ENCODE data around the gene TEKT2. TPM values are rescaled to one million over a fixed set of nuclear protein-coding genes. Genes with fewer than 3 reads are reported as not detected.

TEKT2 gene
- total RNA-seq, 1 experiment from 2014 or later = not detected

GRCh38 chr1:36088577-36089392 is 4.9 kb downstream of the TEKT2 start, which contains the start of gene ADPRS:
Gene ADPRS, plus strand, starts transcription at chr1:36088892. Its CDS starts 13 bp downstream, at chr1:36088905.
- no peaks in the 10 kb centered on the region for H3K4me1 Mint-ChIP-seq (ENCODE audit: insufficient read depth, unreplicated experiment)
- peak within 1 kb of the TSS; percentile 82 for H3K27ac Mint-ChIP-seq (ENCODE audit: low read depth, unreplicated experiment)
- peak within 1 kb of the TSS; percentile 75 for H3K4me3 Mint-ChIP-seq (ENCODE audit: unreplicated experiment)
- no peaks in the 10 kb centered on the region for H3K9me3 Mint-ChIP-seq (ENCODE audit: unreplicated experiment)
- H3K27me3 Mint-ChIP-seq (ENCODE audit: insufficient read depth, unreplicated experiment) = no peaks in the 10 kb centered on the region
- DNase-seq (ENCODE audit: unreplicated experiment) = peak; percentile 82
- no TSS peak for BruUV-seq (replicated peaks)
- POLR2A ChIA-PET = interaction anchor here (0.6 to 1.6 kb wide), 7 partner anchors 54 to 279 kb away, joined by 3 to 6 read pairs (median 4); partner anchors contain the start of gene TRAPPC3
- CTCF ChIA-PET = interaction anchor here (0.6 to 0.9 kb wide), 4 partner anchors 36 to 378 kb away, joined by 3 to 4 read pairs (median 4); no protein-coding TSS in a partner anchor
- peak; percentile 99 for TF ChIP-seq CTCF (IDR thresholded peaks at IDR 0.05; ENCODE audit: unreplicated experiment)
- intact Hi-C loops (cut with micrococcal nuclease) = loop anchor here (2.0 kb wide), 1 partner anchor 158 kb away; the partner anchor contains the start of gene AGO3
- peaks cover 24% of the 10 kb centered on the region for H3K36me3 Mint-ChIP-seq (ENCODE audit: insufficient read depth, unreplicated experiment)

- TSS peak; percentile 70 for BruUV-seq (replicated peaks)
- peak overlapping the region; percentile 75 for H3K4me3 Mint-ChIP-seq (ENCODE audit: unreplicated experiment)
- peak overlapping the region; percentile 82 for H3K27ac Mint-ChIP-seq (ENCODE audit: low read depth, unreplicated experiment)
- peaks cover 24% of the 10 kb centered on the region for H3K36me3 Mint-ChIP-seq (ENCODE audit: insufficient read depth, unreplicated experiment)
- ChIA-PET CTCF (interaction anchor here (0.6 to 2.1 kb wide), 4 partner anchors 10 to 377 kb away, joined by 4 to 8 read pairs (median 6); no protein-coding TSS in a partner anchor), POLR2A (interaction anchor here (0.6 to 1.6 kb wide), 7 partner anchors 55 to 280 kb away, joined by 3 to 6 read pairs (median 4); partner anchors contain the start of gene TRAPPC3)
- H3K4me1 Mint-ChIP-seq (ENCODE audit: insufficient read depth, unreplicated experiment) = no peaks in the 10 kb centered on the region
- intact Hi-C loops (cut with micrococcal nuclease) = loop anchor here (2.0 kb wide), 1 partner anchor 159 kb away; the partner anchor contains the start of gene AGO3
- no peak for TF ChIP-seq CTCF (IDR thresholded peaks at IDR 0.05; ENCODE audit: unreplicated experiment)
- H3K9me3 Mint-ChIP-seq (ENCODE audit: unreplicated experiment) = no peaks in the 10 kb centered on the region
- no peaks in the 10 kb centered on the region for H3K27me3 Mint-ChIP-seq (ENCODE audit: insufficient read depth, unreplicated experiment)
- DNase-seq (ENCODE audit: unreplicated experiment) = peak; percentile 30
Measured at GRCh38 chr1:36089393-36090121, 5.7 kb downstream of the TEKT2 start.

- no peak overlapping the region for H3K27ac Mint-ChIP-seq (ENCODE audit: low read depth, unreplicated experiment)
- no peak overlapping the region for H3K4me3 Mint-ChIP-seq (ENCODE audit: unreplicated experiment)
- intact Hi-C loops (cut with micrococcal nuclease) = no loop called here
- ChIA-PET POLR2A (interaction anchor here (0.7 kb wide), 1 partner anchor 275 kb away, joined by 5 read pairs; no protein-coding TSS in a partner anchor), CTCF (interaction anchor here (1.3 to 2.1 kb wide), 2 partner anchors 9 to 154 kb away, joined by 7 to 8 read pairs; no protein-coding TSS in a partner anchor)
- no TSS peak for BruUV-seq (replicated peaks)
- H3K27me3 Mint-ChIP-seq (ENCODE audit: insufficient read depth, unreplicated experiment) = no peaks in the 10 kb centered on the region
- H3K4me1 Mint-ChIP-seq (ENCODE audit: insufficient read depth, unreplicated experiment) = no peaks in the 10 kb centered on the region
- no peak for TF ChIP-seq CTCF (IDR thresholded peaks at IDR 0.05; ENCODE audit: unreplicated experiment)
- H3K36me3 Mint-ChIP-seq (ENCODE audit: insufficient read depth, unreplicated experiment) = peaks cover 24% of the 10 kb centered on the region
- no peak for DNase-seq (ENCODE audit: unreplicated experiment)
- H3K9me3 Mint-ChIP-seq (ENCODE audit: unreplicated experiment) = no peaks in the 10 kb centered on the region
Measured at GRCh38 chr1:36091141-36091540, 7.2 kb downstream of the TEKT2 start.
